Measurements from ENCODE around the gene BUB1. TPM values are rescaled to one million over a fixed set of nuclear protein-coding genes. Genes with fewer than 3 reads are reported as not detected.
"Not testable (repeated sequence)": the region's sequence is repeated elsewhere in the genome, so short reads cannot be mapped to it uniquely, and the experiment has no call there.

The BUB1 gene
- total RNA-seq, 1 donor from 2014 or later: 80.4 TPM

- DNase-seq (ENCODE audit: low read depth, low spot score): no peak
- TF ChIP-seq, protein P1, sequence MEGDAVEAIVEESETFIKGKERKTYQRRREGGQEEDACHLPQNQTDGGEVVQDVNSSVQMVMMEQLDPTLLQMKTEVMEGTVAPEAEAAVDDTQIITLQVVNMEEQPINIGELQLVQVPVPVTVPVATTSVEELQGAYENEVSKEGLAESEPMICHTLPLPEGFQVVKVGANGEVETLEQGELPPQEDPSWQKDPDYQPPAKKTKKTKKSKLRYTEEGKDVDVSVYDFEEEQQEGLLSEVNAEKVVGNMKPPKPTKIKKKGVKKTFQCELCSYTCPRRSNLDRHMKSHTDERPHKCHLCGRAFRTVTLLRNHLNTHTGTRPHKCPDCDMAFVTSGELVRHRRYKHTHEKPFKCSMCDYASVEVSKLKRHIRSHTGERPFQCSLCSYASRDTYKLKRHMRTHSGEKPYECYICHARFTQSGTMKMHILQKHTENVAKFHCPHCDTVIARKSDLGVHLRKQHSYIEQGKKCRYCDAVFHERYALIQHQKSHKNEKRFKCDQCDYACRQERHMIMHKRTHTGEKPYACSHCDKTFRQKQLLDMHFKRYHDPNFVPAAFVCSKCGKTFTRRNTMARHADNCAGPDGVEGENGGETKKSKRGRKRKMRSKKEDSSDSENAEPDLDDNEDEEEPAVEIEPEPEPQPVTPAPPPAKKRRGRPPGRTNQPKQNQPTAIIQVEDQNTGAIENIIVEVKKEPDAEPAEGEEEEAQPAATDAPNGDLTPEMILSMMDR (conservative IDR thresholded peaks at IDR 0.05): no peak
- Mint-ChIP-seq H3K4me3 (no peak overlapping the region), H3K27me3 (ENCODE audit: low read depth) (peaks cover 9% of the 10 kb centered on the region), H3K27ac (ENCODE audit: unreplicated experiment) (no peak overlapping the region), H3K36me3 (ENCODE audit: low read depth) (no peaks in the 10 kb centered on the region), H3K9me3 (no peaks in the 10 kb centered on the region), H3K4me1 (no peaks in the 10 kb centered on the region)
Measured at GRCh38 chr2:110702514-110703380, 24.9 kb upstream of the BUB1 start.

DNA sequence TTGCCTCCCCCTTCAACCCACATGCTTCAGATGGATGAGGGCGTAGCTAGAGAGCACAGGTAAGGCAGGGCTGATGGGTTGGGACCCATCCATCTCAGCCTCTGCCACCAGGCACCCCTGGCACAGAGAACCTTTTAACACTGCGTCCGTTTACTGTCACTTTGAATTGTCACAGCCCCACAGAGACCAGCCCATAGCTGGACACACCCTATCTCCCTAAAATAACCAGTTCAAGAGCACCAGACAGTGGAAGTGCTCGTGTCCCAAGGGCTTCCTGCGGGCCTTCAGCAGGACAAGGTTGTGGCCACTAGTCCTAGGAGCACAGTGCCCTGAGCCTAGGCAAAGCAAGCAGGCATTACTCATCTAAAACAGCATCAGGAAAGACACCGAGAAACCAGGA lies 20.4 kb upstream of the BUB1 start:
- not testable (repeated sequence) for H3K9me3 Mint-ChIP-seq; H3K4me3 Mint-ChIP-seq; DNase-seq (ENCODE audit: low read depth, low spot score); H3K27ac Mint-ChIP-seq (ENCODE audit: unreplicated experiment); H3K27me3 Mint-ChIP-seq (ENCODE audit: low read depth); H3K4me1 Mint-ChIP-seq; H3K36me3 Mint-ChIP-seq (ENCODE audit: low read depth)

DNA sequence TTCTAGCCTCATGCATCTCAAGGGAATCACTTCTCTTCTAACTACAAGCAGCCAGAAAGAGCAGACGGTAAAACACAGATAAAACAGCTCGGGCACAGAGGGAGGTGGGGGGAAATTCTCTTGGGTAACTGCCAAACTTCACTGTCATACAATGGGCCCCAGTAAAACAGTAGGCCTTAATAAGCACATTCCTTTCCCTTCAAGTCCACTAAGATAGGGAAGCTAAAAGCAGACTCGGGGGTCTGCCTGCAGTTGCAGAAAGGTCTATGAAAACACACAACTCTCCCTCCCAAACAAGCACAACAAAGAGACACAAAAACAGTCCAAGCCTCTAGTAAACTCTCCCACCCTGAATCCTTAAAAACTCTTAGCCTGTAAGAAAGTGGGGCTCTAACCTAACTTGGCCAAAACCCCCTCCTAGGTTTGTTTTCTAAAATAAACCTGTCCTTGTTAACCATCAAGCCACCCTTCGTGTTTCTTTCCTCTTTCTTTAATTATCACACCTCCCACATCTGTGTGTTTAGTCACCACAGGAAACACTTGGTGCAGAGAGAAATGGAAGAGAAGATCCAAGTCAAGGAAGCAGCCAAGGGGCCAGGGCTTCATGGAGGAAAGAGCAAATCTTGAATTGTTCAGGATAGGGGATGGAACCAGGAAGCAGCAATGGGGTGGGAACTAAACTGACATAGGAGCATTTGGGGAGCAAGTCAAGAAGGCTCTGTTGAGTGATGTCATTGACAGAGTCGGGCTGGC lies 17.5 kb upstream of the BUB1 start:
- not testable (repeated sequence) for H3K9me3 Mint-ChIP-seq; H3K27me3 Mint-ChIP-seq (ENCODE audit: low read depth); H3K36me3 Mint-ChIP-seq (ENCODE audit: low read depth); DNase-seq (ENCODE audit: low read depth, low spot score); H3K4me1 Mint-ChIP-seq; H3K4me3 Mint-ChIP-seq
- peak overlapping the region; percentile 36 for H3K27ac Mint-ChIP-seq (ENCODE audit: unreplicated experiment)

DNA sequence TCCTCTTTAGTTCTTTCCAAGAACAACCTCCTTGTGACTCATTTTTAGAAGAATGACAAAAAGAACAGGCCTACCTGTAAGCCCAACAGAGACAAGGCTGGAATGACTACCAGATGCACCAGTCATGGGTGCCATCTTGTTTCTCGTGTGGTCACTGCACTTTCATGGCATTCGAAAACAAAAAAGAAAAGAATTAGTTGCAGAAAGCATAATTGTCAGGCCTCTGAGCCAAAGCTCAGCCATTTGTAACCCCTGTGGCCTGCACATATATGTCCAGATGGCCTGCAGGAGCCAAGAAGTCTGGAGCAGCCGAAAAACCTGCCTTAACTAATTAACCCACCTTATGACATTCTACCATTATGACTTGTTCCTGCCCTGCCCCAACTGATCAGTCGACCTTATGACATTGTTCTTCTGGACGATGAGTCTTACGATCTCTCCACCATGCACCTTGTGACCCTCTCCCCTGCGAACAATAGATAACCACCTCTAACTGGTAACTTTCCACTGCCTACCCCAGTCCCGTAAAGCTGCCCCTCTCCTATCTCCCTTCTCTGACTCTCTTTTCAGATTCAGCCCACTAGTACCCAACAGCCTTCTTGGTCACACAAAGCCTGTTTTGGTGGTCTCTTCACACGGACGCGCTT lies 13.9 kb upstream of the BUB1 start:
- Mint-ChIP-seq H3K27ac (ENCODE audit: unreplicated experiment) (no peak overlapping the region), H3K36me3 (ENCODE audit: low read depth) (peaks cover 9% of the 10 kb centered on the region), H3K27me3 (ENCODE audit: low read depth) (peaks cover 6% of the 10 kb centered on the region), H3K4me1 (peaks cover 17% of the 10 kb centered on the region), H3K4me3 (no peak overlapping the region), H3K9me3 (peaks cover 9% of the 10 kb centered on the region)
- TF ChIP-seq, protein P1 (conservative IDR thresholded peaks at IDR 0.05): no peak
- no peak for DNase-seq (ENCODE audit: low read depth, low spot score)

GRCh38 chr2:110690083-110690965 lies 12.5 kb upstream of the BUB1 start:
- no peak for DNase-seq (ENCODE audit: low read depth, low spot score)
- H3K36me3 Mint-ChIP-seq (ENCODE audit: low read depth): peaks cover 9% of the 10 kb centered on the region
- H3K4me1 Mint-ChIP-seq: peaks cover 17% of the 10 kb centered on the region
- H3K27me3 Mint-ChIP-seq (ENCODE audit: low read depth): peaks cover 5% of the 10 kb centered on the region
- no peak overlapping the region for H3K4me3 Mint-ChIP-seq
- peaks cover 9% of the 10 kb centered on the region for H3K9me3 Mint-ChIP-seq
- no peak overlapping the region for H3K27ac Mint-ChIP-seq (ENCODE audit: unreplicated experiment)
- TF ChIP-seq, protein P1 (conservative IDR thresholded peaks at IDR 0.05): no peak

DNA sequence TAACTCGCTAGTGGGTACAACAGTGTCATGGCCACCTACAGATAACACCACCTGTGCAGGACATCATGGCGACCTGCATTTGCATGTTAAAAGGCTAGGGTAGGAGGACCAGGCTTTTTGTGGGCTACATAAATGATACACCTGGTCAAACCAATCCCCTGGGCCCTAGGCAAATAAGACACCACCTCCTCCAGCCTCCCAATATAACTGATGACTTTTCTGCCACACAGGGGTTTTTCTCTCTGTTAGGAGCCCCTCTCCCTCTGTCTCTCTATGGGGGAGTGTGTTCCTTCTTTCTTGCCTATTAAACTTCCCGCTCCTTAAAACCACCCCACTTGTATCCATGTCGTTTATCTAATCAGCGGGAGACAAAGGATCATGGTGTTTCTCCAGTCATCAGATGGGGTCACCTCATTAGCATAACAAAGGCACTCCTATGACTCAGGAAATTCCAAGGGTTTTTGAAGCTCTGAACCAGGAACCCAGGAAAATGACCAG lies 10.8 kb upstream of the BUB1 start:
- Mint-ChIP-seq H3K4me1 (peaks cover 22% of the 10 kb centered on the region), H3K9me3 (peaks cover 9% of the 10 kb centered on the region), H3K27me3 (ENCODE audit: low read depth) (peaks cover 3% of the 10 kb centered on the region), H3K27ac (ENCODE audit: unreplicated experiment) (peak overlapping the region; percentile 54), H3K4me3 (no peak overlapping the region), H3K36me3 (ENCODE audit: low read depth) (peaks cover 9% of the 10 kb centered on the region)
- DNase-seq (ENCODE audit: low read depth, low spot score): no peak
- TF ChIP-seq, protein P1 (conservative IDR thresholded peaks at IDR 0.05): no peak

GRCh38 chr2:110687775-110688484 lies 10.1 kb upstream of the BUB1 start:
- not testable (repeated sequence) for H3K36me3 Mint-ChIP-seq (ENCODE audit: low read depth); H3K4me3 Mint-ChIP-seq; DNase-seq (ENCODE audit: low read depth, low spot score); H3K27ac Mint-ChIP-seq (ENCODE audit: unreplicated experiment); H3K27me3 Mint-ChIP-seq (ENCODE audit: low read depth); H3K9me3 Mint-ChIP-seq
- peaks cover 27% of the 10 kb centered on the region for H3K4me1 Mint-ChIP-seq
